Measurements from ENCODE around the gene INS.

INS gene

GRCh38 chr11:2204361-2205213 lies 43.6 kb upstream of the INS start:
- no peak overlapping the region for H3K4me3 ChIP-seq (ENCODE audit: low read depth, low read length)
- H3K9me3 ChIP-seq (ENCODE audit: control insufficient read depth, insufficient read depth, low read depth, low read length), result no peaks in the 10 kb centered on the region
- no peak overlapping the region for H3K27ac ChIP-seq (ENCODE audit: low read depth, low read length)
- H3K4me1 ChIP-seq (ENCODE audit: control insufficient read depth, insufficient read depth, low read length), result no peaks in the 10 kb centered on the region; the same call in 1 of the 2 replicates
- H3K36me3 ChIP-seq (ENCODE audit: control insufficient read depth, insufficient read depth, low read length), result no peaks in the 10 kb centered on the region
- H3K27me3 ChIP-seq (ENCODE audit: control insufficient read depth, insufficient read depth, low read length), result no peaks in the 10 kb centered on the region
- no peak overlapping the region for H3K9ac ChIP-seq (ENCODE audit: low read length)

- H3K4me3 ChIP-seq (ENCODE audit: low read depth, low read length), result no peak overlapping the region
- no peak overlapping the region for H3K9ac ChIP-seq (ENCODE audit: low read length)
- no peaks in the 10 kb centered on the region for H3K36me3 ChIP-seq (ENCODE audit: control insufficient read depth, insufficient read depth, low read length)
- no peaks in the 10 kb centered on the region; the same call in 1 of the 2 replicates for H3K4me1 ChIP-seq (ENCODE audit: control insufficient read depth, insufficient read depth, low read length)
- H3K27me3 ChIP-seq (ENCODE audit: control insufficient read depth, insufficient read depth, low read length), result no peaks in the 10 kb centered on the region
- H3K27ac ChIP-seq (ENCODE audit: low read depth, low read length), result no peak overlapping the region
- H3K9me3 ChIP-seq (ENCODE audit: control insufficient read depth, insufficient read depth, low read depth, low read length), result no peaks in the 10 kb centered on the region
Measured at GRCh38 chr11:2203440-2204259, 42.6 kb upstream of the INS start.

- Histone ChIP-seq H3K27ac (ENCODE audit: low read depth, low read length) (no peak overlapping the region), H3K9me3 (ENCODE audit: control insufficient read depth, insufficient read depth, low read depth, low read length) (no peaks in the 10 kb centered on the region), H3K27me3 (ENCODE audit: control insufficient read depth, insufficient read depth, low read length) (no peaks in the 10 kb centered on the region), H3K4me1 (ENCODE audit: control insufficient read depth, insufficient read depth, low read length) (no peaks in the 10 kb centered on the region; the same call in 1 of the 2 replicates), H3K9ac (ENCODE audit: low read length) (no peak overlapping the region), H3K36me3 (ENCODE audit: control insufficient read depth, insufficient read depth, low read length) (no peaks in the 10 kb centered on the region), H3K4me3 (ENCODE audit: low read depth, low read length) (no peak overlapping the region)
Measured at GRCh38 chr11:2202900-2203439, 42.0 kb upstream of the INS start.

GRCh38 chr11:2202071-2202899 lies 41.3 kb upstream of the INS start:
- Histone ChIP-seq H3K36me3 (ENCODE audit: control insufficient read depth, insufficient read depth, low read length) (no peaks in the 10 kb centered on the region), H3K4me1 (ENCODE audit: control insufficient read depth, insufficient read depth, low read length) (no peaks in the 10 kb centered on the region; the same call in 1 of the 2 replicates), H3K9me3 (ENCODE audit: control insufficient read depth, insufficient read depth, low read depth, low read length) (no peaks in the 10 kb centered on the region), H3K4me3 (ENCODE audit: low read depth, low read length) (no peak overlapping the region), H3K27ac (ENCODE audit: low read depth, low read length) (no peak overlapping the region), H3K27me3 (ENCODE audit: control insufficient read depth, insufficient read depth, low read length) (no peaks in the 10 kb centered on the region), H3K9ac (ENCODE audit: low read length) (no peak overlapping the region)

GRCh38 chr11:2201542-2201941 lies 40.5 kb upstream of the INS start:
- Histone ChIP-seq H3K4me1 (ENCODE audit: control insufficient read depth, insufficient read depth, low read length) (no peaks in the 10 kb centered on the region; the same call in 1 of the 2 replicates), H3K9me3 (ENCODE audit: control insufficient read depth, insufficient read depth, low read depth, low read length) (no peaks in the 10 kb centered on the region), H3K27me3 (ENCODE audit: control insufficient read depth, insufficient read depth, low read length) (peaks cover 7% of the 10 kb centered on the region), H3K4me3 (ENCODE audit: low read depth, low read length) (no peak overlapping the region), H3K27ac (ENCODE audit: low read depth, low read length) (no peak overlapping the region), H3K36me3 (ENCODE audit: control insufficient read depth, insufficient read depth, low read length) (no peaks in the 10 kb centered on the region), H3K9ac (ENCODE audit: low read length) (no peak overlapping the region)

GRCh38 chr11:2200957-2201519 lies 40.0 kb upstream of the INS start:
- Histone ChIP-seq H3K9ac (ENCODE audit: low read length) (no peak overlapping the region), H3K27me3 (ENCODE audit: control insufficient read depth, insufficient read depth, low read length) (peaks cover 12% of the 10 kb centered on the region), H3K4me1 (ENCODE audit: control insufficient read depth, insufficient read depth, low read length) (no peaks in the 10 kb centered on the region; the same call in 1 of the 2 replicates), H3K4me3 (ENCODE audit: low read depth, low read length) (no peak overlapping the region), H3K36me3 (ENCODE audit: control insufficient read depth, insufficient read depth, low read length) (no peaks in the 10 kb centered on the region), H3K9me3 (ENCODE audit: control insufficient read depth, insufficient read depth, low read depth, low read length) (no peaks in the 10 kb centered on the region), H3K27ac (ENCODE audit: low read depth, low read length) (no peak overlapping the region)

GRCh38 chr11:2200536-2200935 lies 39.5 kb upstream of the INS start:
- Histone ChIP-seq H3K36me3 (ENCODE audit: control insufficient read depth, insufficient read depth, low read length) (no peaks in the 10 kb centered on the region), H3K4me1 (ENCODE audit: control insufficient read depth, insufficient read depth, low read length) (no peaks in the 10 kb centered on the region; the same call in 1 of the 2 replicates), H3K9me3 (ENCODE audit: control insufficient read depth, insufficient read depth, low read depth, low read length) (no peaks in the 10 kb centered on the region), H3K9ac (ENCODE audit: low read length) (no peak overlapping the region), H3K27ac (ENCODE audit: low read depth, low read length) (no peak overlapping the region), H3K27me3 (ENCODE audit: control insufficient read depth, insufficient read depth, low read length) (peaks cover 15% of the 10 kb centered on the region), H3K4me3 (ENCODE audit: low read depth, low read length) (no peak overlapping the region)

- Histone ChIP-seq H3K27me3 (ENCODE audit: control insufficient read depth, insufficient read depth, low read length) (peaks cover 15% of the 10 kb centered on the region), H3K4me3 (ENCODE audit: low read depth, low read length) (no peak overlapping the region), H3K36me3 (ENCODE audit: control insufficient read depth, insufficient read depth, low read length) (no peaks in the 10 kb centered on the region), H3K4me1 (ENCODE audit: control insufficient read depth, insufficient read depth, low read length) (no peaks in the 10 kb centered on the region; the same call in 1 of the 2 replicates), H3K27ac (ENCODE audit: low read depth, low read length) (no peak overlapping the region), H3K9ac (ENCODE audit: low read length) (no peak overlapping the region), H3K9me3 (ENCODE audit: control insufficient read depth, insufficient read depth, low read depth, low read length) (no peaks in the 10 kb centered on the region)
Measured at GRCh38 chr11:2199466-2200341, 38.7 kb upstream of the INS start.

- H3K4me1 ChIP-seq (ENCODE audit: control insufficient read depth, insufficient read depth, low read length), result no peaks in the 10 kb centered on the region
- H3K9me3 ChIP-seq (ENCODE audit: control insufficient read depth, insufficient read depth, low read depth, low read length), result no peaks in the 10 kb centered on the region
- H3K36me3 ChIP-seq (ENCODE audit: control insufficient read depth, insufficient read depth, low read length), result no peaks in the 10 kb centered on the region
- no peak overlapping the region for H3K4me3 ChIP-seq (ENCODE audit: low read depth, low read length)
- H3K27me3 ChIP-seq (ENCODE audit: control insufficient read depth, insufficient read depth, low read length), result peaks cover 15% of the 10 kb centered on the region
- H3K27ac ChIP-seq (ENCODE audit: low read depth, low read length), result no peak overlapping the region
- no peak overlapping the region for H3K9ac ChIP-seq (ENCODE audit: low read length)
Measured at GRCh38 chr11:2198621-2199365, 37.8 kb upstream of the INS start.
